HEK293 (cell line): ENCODE measurements around the gene INPPL1.

Experiments
- CTCF ChIA-PET: fragments of 350-600 bp; formaldehyde crosslinking; extraction: SDS; loops from one replicate; lab custom pipeline; 2021; ENCODE audit warnings: antibody characterized with exemption; lab: Yijun Ruan, JAX
- POLR2A ChIA-PET: fragments of 300-600 bp; formaldehyde crosslinking; extraction: SDS; loops from one replicate; lab custom pipeline; 2020; ENCODE audit warnings: antibody characterized with exemption, inconsistent platforms; lab: Yijun Ruan, JAX
- H3K27ac ChIP-seq: fragments of 200-500 bp; sonication (Bioruptor generic); 2 replicates; pipeline ENCODE4 v1.5.1; 2014; ENCODE audit warnings: low read depth, low read length, control low read depth, inconsistent platforms; ENCODE audit errors: extremely low read depth
- H3K36me3 ChIP-seq, 2 experiments: fragments of 200-500 bp in 1 of 2; sonication (Bioruptor generic) in 1 of 2; 1 replicate in 1 of 2; 2 replicates in 1 of 2; pipeline ENCODE4 v1.5.1; 2014 to 2017; ENCODE audit warnings: inconsistent platforms in 2 of 2, low read length in 2 of 2; ENCODE audit not compliant: control insufficient read depth in 2 of 2, insufficient read depth in 1 of 2
- H3K4me1 ChIP-seq: fragments of 200-500 bp; sonication (Bioruptor generic); 2 replicates; pipeline ENCODE4 v1.5.1; 2014; ENCODE audit warnings: mild to moderate bottlenecking, low read length, inconsistent platforms; ENCODE audit not compliant: control insufficient read depth, insufficient read depth
- H3K4me3 ChIP-seq: 2 replicates; pipeline ENCODE4 v1.5.1; 2011; ENCODE audit warnings: low read depth, mild to moderate bottlenecking, control low read depth, low read length, moderate library complexity
- H3K9me3 ChIP-seq: fragments of 200-500 bp; sonication (Bioruptor generic); 2 replicates; pipeline ENCODE4 v1.5.1; 2014; ENCODE audit warnings: low read depth, low read length, inconsistent platforms; ENCODE audit not compliant: control insufficient read depth, insufficient read depth
- ZNF121 ChIP-seq: fragments of 450-650 bp; formaldehyde crosslinking; IDR thresholded peaks from 2 replicates; pipeline ENCODE4 v1.5.1; 2016; ENCODE audit warnings: missing biosample characterization, missing genetic modification characterization
- ZNF624 ChIP-seq: fragments of 450-650 bp; formaldehyde crosslinking; IDR thresholded peaks from 2 replicates; pipeline ENCODE4 v1.5.1; 2017; ENCODE audit warnings: missing biosample characterization, missing genetic modification characterization
- ZNF704 ChIP-seq: fragments of 450-650 bp; formaldehyde crosslinking; IDR thresholded peaks from 2 replicates; pipeline ENCODE4 v1.5.1; 2016; ENCODE audit warnings: missing biosample characterization, missing genetic modification characterization

INPPL1 gene

GRCh38 chr11:72283947-72284346 is 59.4 kb downstream of the INPPL1 start:
- Histone ChIP-seq H3K36me3 (no peaks in the 10 kb centered on the region), H3K9me3 (no peaks in the 10 kb centered on the region), H3K4me1 (no peaks in the 10 kb centered on the region), H3K27ac (no peak overlapping the region), H3K4me3 (no peak overlapping the region)
- POLR2A ChIA-PET: no interaction called here
- CTCF ChIA-PET: interaction anchor here (0.8 to 2.4 kb wide), 2 partner anchors 76 to 147 kb away, joined by 3 to 10 read pairs; no protein-coding TSS in a partner anchor
- no peak for TF ChIP-seq ZNF624 (tag by site-specific recombination)

GRCh38 chr11:72287293-72287692 is 62.7 kb downstream of the INPPL1 start:
- no peaks in the 10 kb centered on the region for H3K4me1 ChIP-seq
- H3K4me3 ChIP-seq: no peak overlapping the region
- TF ChIP-seq ZNF704 (tag by site-specific recombination): no peak
- peak; percentile 52; the same call in 1 of the 2 replicates for TF ChIP-seq ZNF121 (tag by site-specific recombination)
- TF ChIP-seq, all 188 proteins: peak for 1
- H3K9me3 ChIP-seq: no peaks in the 10 kb centered on the region
- H3K36me3 ChIP-seq: peaks cover 0 to 3% of the 10 kb centered on the region in 2 experiments; a peak in 1 of 3 replicates
- POLR2A ChIA-PET: no interaction called here
- H3K27ac ChIP-seq: no peak overlapping the region
- CTCF ChIA-PET: no interaction called here
